Smooth muscle cell (in vitro differentiated cells): Measurements from ENCODE around the gene TOLLIP. TPM values are rescaled to one million over a fixed set of nuclear protein-coding genes. Genes with fewer than 3 reads are reported as not detected.

Experiments used
- DNase-seq: peaks from one replicate; lab custom pipeline; 2025; ENCODE audit not compliant: unreplicated experiment; lab: John Stamatoyannopoulos, UW
- H2AFZ ChIP-seq: fragments of 200-600 bp; sonication (generic); 2 replicates; pipeline ENCODE4 v1.6.0; 2016; ENCODE audit warnings: antibody characterized with exemption, low read depth, mild to moderate bottlenecking
- H3F3A ChIP-seq: fragments of 200-600 bp; sonication (generic); 2 replicates; pipeline ENCODE4 v1.6.0; 2017; ENCODE audit warnings: antibody characterized with exemption, low read depth
- H3K27ac ChIP-seq: fragments of 200-600 bp; sonication (generic); 2 replicates; pipeline ENCODE4 v1.5.1; 2016; ENCODE audit warnings: low read depth, mild to moderate bottlenecking
- H3K27me3 ChIP-seq: fragments of 200-600 bp; sonication (generic); 2 replicates; pipeline ENCODE4 v1.6.1; 2016; ENCODE audit warnings: low read depth, mild to moderate bottlenecking
- H3K36me3 ChIP-seq: fragments of 200-600 bp; sonication (generic); 2 replicates; pipeline ENCODE4 v1.5.1; 2016; ENCODE audit warnings: low read depth
- H3K4me1 ChIP-seq: fragments of 200-600 bp; sonication (generic); 2 replicates; pipeline ENCODE4 v1.5.1; 2016; ENCODE audit warnings: low read depth
- H3K4me2 ChIP-seq: fragments of 200-600 bp; sonication (generic); 2 replicates; pipeline ENCODE4 v1.6.0; 2016; ENCODE audit warnings: mild to moderate bottlenecking
- H3K4me3 ChIP-seq: fragments of 200-600 bp; sonication (generic); 2 replicates; pipeline ENCODE4 v1.5.1; 2016; ENCODE audit warnings: mild to moderate bottlenecking
- H3K79me2 ChIP-seq: fragments of 200-600 bp; sonication (generic); 2 replicates; pipeline ENCODE4 v1.6.0; 2016; ENCODE audit warnings: low read depth, mild to moderate bottlenecking
- H3K9ac ChIP-seq: fragments of 200-600 bp; sonication (generic); 2 replicates; pipeline ENCODE4 v1.6.0; 2016; ENCODE audit warnings: low read depth
- H3K9me3 ChIP-seq: fragments of 200-600 bp; sonication (generic); replicated peaks from 2 replicates; pipeline ENCODE4 v1.5.1; 2016; ENCODE audit warnings: low read depth
- H4K20me1 ChIP-seq: fragments of 200-600 bp; sonication (generic); 2 replicates; pipeline ENCODE4 v1.6.0; 2016; ENCODE audit warnings: low read depth
- WGBS: methylation state at CpG from one replicate; pipeline ENCODE4 v1.1.7; 2016; ENCODE audit warnings: low lambda C conversion rate; 5-methylcytosine and 5-hydroxymethylcytosine counted together
- polyA plus RNA-seq: library from polyadenylated mRNA; unstranded; fragments of >200 nt; fragmentation: Nextera tagmentation; extraction: Ambion mirVana; gene quantifications from 2 replicates; pipeline ENCODE4 v1.2.1, GENCODE V29; 2016
- total RNA-seq: library from RNA; depleted of rRNA; stranded (reverse); fragments of >200 nt; gene quantifications from 2 replicates; pipeline ENCODE4 v1.2.3, GENCODE V29; 2014
- TF ChIP-seq, protein P1 (sequence below): fragments of 200-600 bp; sonication (generic); IDR thresholded peaks from 2 replicates; pipeline ENCODE4 v1.5.1; 2017; ENCODE audit warnings: borderline replicate concordance, mild to moderate bottlenecking, antibody characterized with exemption; ENCODE audit not compliant: insufficient read depth, poor library complexity, severe bottlenecking

The TOLLIP gene
- total and polyA plus RNA-seq, 2 experiments from 2014 or later: 20.3 to 63.0 TPM

GRCh38 chr11:1254733-1255132 is 54.7 kb downstream of the TOLLIP start:
- no peaks in the 10 kb centered on the region for H3K9me3 ChIP-seq
- TF ChIP-seq, protein P1, sequence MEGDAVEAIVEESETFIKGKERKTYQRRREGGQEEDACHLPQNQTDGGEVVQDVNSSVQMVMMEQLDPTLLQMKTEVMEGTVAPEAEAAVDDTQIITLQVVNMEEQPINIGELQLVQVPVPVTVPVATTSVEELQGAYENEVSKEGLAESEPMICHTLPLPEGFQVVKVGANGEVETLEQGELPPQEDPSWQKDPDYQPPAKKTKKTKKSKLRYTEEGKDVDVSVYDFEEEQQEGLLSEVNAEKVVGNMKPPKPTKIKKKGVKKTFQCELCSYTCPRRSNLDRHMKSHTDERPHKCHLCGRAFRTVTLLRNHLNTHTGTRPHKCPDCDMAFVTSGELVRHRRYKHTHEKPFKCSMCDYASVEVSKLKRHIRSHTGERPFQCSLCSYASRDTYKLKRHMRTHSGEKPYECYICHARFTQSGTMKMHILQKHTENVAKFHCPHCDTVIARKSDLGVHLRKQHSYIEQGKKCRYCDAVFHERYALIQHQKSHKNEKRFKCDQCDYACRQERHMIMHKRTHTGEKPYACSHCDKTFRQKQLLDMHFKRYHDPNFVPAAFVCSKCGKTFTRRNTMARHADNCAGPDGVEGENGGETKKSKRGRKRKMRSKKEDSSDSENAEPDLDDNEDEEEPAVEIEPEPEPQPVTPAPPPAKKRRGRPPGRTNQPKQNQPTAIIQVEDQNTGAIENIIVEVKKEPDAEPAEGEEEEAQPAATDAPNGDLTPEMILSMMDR: no peak

DNA sequence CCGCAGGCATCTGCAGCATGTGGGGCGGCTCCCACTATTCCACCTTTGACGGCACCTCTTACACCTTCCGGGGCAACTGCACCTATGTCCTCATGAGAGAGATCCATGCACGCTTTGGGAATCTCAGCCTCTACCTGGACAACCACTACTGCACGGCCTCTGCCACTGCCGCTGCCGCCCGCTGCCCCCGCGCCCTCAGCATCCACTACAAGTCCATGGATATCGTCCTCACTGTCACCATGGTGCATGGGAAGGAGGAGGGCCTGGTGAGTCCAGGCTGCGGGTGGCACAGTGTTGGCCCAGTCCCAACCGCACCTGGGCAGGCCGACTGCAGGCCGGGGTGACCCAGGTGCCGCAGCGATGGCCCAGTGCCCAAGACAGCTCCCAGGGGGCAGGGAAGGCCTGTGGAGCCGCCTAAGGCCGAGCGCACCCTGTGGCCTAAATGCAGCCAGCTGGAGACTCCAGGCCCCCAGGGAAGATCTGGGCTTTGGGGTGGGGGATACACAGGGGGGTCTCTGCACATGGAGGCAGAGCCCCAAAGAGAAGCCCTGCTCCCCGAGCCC is 55.3 kb downstream of the TOLLIP start:
- Histone ChIP-seq H3K9ac (no peak overlapping the region), H3K4me2 (no peak overlapping the region), H3K9me3 (no peaks in the 10 kb centered on the region), H3K27ac (no peak overlapping the region), H3K36me3 (no peaks in the 10 kb centered on the region), H3K4me3 (no peak overlapping the region), H4K20me1 (no peaks in the 10 kb centered on the region), H3K79me2 (no peaks in the 10 kb centered on the region), H3K27me3 (no peaks in the 10 kb centered on the region), H3F3A (no peaks in the 10 kb centered on the region), H2AFZ (no peak overlapping the region), H3K4me1 (no peaks in the 10 kb centered on the region)
- TF ChIP-seq, protein P1: no peak
- 96% methylated on average over 20 of the region's 22 CpGs for WGBS
- no peak for DNase-seq

More at GRCh38 chr11:1254733-1255132, 54.7 kb downstream of the TOLLIP start:
- no peaks in the 10 kb centered on the region for H3K4me1 ChIP-seq
- no peak for DNase-seq
- H3K9ac ChIP-seq: no peak overlapping the region
- H2AFZ ChIP-seq: no peak overlapping the region
- no peak overlapping the region for H3K4me3 ChIP-seq
- no peaks in the 10 kb centered on the region for H3F3A ChIP-seq
- H3K79me2 ChIP-seq: no peaks in the 10 kb centered on the region
- H3K36me3 ChIP-seq: no peaks in the 10 kb centered on the region
- H4K20me1 ChIP-seq: no peaks in the 10 kb centered on the region
- 90% methylated on average over 19 of the region's 19 CpGs for WGBS
- H3K4me2 ChIP-seq: no peak overlapping the region
- no peaks in the 10 kb centered on the region for H3K27me3 ChIP-seq
- no peak overlapping the region for H3K27ac ChIP-seq

DNA sequence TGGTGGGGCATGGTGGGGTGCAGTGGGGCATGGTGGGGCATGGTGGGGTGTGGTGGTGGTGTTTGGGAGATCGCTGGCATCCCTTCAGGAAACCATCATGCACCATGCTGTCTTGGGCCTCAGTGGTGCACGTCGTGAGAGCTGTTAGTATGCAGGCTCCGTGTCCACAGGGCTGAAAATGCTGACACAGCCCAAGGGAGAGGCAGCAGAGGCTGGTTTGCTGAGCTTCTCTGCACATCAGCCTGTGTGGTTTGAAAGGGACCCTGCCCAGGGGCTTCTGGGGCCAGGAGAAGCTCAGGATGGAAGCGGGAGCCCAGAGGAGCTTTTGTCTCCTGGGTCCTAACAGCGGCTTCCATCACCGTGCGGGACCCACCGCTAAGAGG is 56.3 kb downstream of the TOLLIP start:
- Histone ChIP-seq H3K4me3 (no peak overlapping the region), H3K4me2 (no peak overlapping the region), H3K79me2 (no peaks in the 10 kb centered on the region), H3K4me1 (no peaks in the 10 kb centered on the region), H3K27me3 (no peaks in the 10 kb centered on the region), H2AFZ (no peak overlapping the region), H3K9ac (no peak overlapping the region), H4K20me1 (no peaks in the 10 kb centered on the region), H3F3A (no peaks in the 10 kb centered on the region), H3K36me3 (no peaks in the 10 kb centered on the region), H3K27ac (no peak overlapping the region), H3K9me3 (no peaks in the 10 kb centered on the region)
- no peak for DNase-seq
- 86% methylated on average over 8 of the region's 9 CpGs for WGBS
- TF ChIP-seq, protein P1: no peak
